Measurements from ENCODE around the gene KIF14.
"Not testable (repeated sequence)": the region's sequence is repeated elsewhere in the genome, so short reads cannot be mapped to it uniquely, and the experiment has no call there.

KIF14 gene

DNA sequence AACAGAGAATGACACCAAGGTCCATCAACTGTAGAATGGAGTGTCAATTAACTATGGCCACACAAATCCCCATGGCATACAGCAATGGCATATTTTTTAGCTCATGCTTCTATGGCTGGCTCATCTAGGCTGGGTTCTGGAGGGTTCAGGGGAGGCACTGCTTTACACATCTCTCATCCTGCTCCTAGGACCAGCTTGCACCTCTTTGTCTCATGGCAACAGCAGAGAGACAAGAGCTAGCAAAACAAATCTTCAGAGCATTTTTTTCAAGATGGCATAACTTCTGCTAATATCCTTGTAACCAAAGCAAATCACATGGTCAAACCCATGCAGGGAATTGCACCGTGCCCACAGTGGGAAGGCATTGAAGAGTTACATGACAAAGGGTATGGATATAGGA lies 82.4 kb downstream of the KIF14 start:
- DNase-seq (ENCODE audit: low read depth), result no peak

DNA sequence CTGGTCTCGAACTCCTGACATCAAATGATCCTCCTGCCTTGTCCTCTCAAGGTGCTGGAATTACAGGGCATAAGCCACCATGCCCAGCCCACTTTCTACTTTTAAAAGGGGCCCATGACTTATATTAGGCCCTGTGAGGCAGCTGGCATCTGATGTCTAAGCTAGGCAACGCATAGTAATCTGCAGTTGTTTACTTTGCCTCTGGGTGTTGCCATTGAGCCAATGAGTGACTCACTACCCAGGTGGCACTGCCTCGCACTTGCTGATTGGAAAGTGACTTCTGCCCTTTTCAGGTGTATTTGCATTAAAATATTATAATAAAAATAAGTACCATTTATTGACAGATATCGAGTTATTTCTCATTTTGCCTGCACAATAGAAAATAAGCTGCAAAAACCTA lies 84.9 kb downstream of the KIF14 start:
- peak; percentile 21 for DNase-seq (ENCODE audit: low read depth)

- no peak for DNase-seq (ENCODE audit: low read depth)
These were observed 89.8 kb downstream of the KIF14 start for GRCh38 chr1:200530623-200531261.

- DNase-seq (ENCODE audit: low read depth), result no peak
These were observed 91.5 kb downstream of the KIF14 start for GRCh38 chr1:200528858-200529606.

- no peak for DNase-seq (ENCODE audit: low read depth)
These were observed 92.9 kb downstream of the KIF14 start for GRCh38 chr1:200527670-200528069.

- DNase-seq (ENCODE audit: low read depth), result peak; percentile 22
These were observed 93.6 kb downstream of the KIF14 start for GRCh38 chr1:200526709-200527612.

DNA sequence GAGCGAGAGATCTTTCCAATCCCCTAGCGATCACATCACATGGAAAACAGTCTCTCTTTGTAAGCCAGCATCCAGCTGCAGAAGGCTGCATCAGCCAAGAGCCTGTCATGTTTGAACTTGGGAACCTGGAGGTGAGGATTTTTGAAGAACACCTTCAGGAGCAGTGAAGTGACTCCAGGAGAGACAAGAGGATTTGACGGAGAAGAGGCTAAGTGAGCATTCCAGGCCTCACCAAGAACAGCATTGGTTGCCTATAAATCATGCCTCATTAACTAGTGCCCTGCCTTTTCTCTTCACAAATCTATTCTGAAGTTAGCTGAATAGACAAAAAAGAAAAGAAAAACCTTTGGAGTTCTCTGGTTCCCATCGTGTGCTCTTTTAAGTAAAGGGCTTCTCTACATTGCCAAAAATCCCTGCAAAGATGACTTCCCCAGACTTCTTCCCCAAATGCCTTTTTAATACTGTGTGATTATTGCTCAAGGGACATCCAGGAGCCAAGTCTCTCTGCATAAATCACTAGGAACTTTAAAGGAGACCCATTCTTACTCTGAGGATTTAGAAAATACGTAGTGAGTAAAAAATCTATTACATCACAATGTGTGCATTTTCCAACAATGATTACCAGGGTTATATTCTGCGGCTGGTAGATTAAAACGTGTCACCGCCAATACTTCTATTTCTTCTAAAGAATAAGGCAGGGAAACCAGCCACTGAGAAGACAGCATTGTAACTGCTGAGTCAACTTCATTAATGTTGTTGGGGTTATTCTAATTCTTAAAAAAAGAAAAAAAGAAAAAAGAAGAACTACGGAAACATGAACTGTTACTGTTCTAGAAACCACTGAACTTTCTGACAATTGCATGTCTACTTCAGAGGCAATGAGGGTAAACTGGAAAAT lies 95.2 kb downstream of the KIF14 start:
- DNase-seq (ENCODE audit: low read depth), result no peak

GRCh38 chr1:200524551-200524950 lies 96.0 kb downstream of the KIF14 start:
- DNase-seq (ENCODE audit: low read depth), result not testable (repeated sequence)

GRCh38 chr1:200524092-200524491 lies 96.5 kb downstream of the KIF14 start:
- DNase-seq (ENCODE audit: low read depth), result no peak

DNA sequence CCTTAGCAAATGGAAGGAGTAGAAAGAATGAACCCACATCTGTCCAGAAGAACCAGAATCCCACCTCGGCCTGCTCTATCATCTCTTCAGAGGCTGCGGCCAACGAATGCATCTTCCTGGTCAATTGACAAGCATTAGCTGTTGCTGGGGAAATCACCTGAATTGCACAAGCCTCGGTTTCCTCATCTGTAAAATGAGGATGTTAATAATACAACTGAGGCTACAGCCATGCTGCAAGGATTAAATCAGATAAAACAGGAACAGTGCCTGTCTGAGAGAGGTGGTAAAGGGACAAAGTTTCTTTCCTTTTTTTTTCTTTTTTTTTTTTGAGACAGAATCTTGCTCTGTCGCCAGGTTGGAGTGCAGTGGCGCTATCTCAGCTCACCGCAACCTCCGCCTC lies 99.8 kb downstream of the KIF14 start:
- DNase-seq (ENCODE audit: low read depth), result no peak

DNA sequence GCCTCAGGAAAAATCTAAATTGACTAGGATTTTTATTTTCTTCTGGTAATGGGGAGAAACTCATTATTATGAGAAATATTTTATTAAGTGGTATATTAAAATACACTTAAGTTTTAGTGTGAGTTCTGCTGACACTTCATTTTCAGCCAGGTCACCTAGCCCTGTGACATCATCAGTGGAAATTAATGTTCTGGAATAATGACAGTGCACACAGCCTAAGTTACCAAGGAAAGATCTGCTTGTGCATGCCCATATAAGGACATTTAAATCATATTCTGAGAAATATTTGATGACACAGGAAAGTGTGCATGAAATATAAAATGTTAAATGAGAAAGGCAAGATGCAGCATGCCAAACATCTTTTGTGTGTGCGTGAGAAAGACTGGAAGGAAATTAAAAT lies 102.0 kb downstream of the KIF14 start:
- no peak for DNase-seq (ENCODE audit: low read depth)

DNA sequence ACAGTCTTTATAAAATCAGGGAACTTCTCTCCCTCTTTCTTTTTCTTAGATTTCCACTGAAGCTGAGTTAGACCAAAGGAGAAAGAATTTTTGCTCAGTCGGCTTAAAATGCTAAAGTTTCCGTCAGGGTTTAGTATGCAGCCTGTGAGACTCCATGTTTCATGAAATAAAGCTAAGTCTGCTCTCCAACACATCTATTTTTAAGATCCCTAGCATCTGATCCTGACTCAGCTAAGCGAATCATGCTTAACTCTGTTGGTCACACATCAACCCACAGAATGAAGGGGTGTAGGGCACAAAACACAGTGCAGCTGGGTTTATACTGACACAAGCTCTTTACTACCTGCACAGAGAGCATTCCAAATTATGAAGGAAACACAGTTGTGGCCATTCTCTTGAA lies 108.4 kb downstream of the KIF14 start:
- DNase-seq (ENCODE audit: low read depth), result peak; percentile 63

- peak; percentile 82 for DNase-seq (ENCODE audit: low read depth)
These were observed 110.3 kb downstream of the KIF14 start for GRCh38 chr1:200510228-200510623.

GRCh38 chr1:200506471-200506870 lies 114.1 kb downstream of the KIF14 start:
- DNase-seq (ENCODE audit: low read depth), result no peak

- DNase-seq (ENCODE audit: low read depth), result no peak
These were observed 115.3 kb downstream of the KIF14 start for GRCh38 chr1:200505257-200505656.
